PC-3 (cell line): ENCODE data around the gene KCNJ5. TPM values are rescaled to one million over a fixed set of nuclear protein-coding genes. Genes with fewer than 3 reads are reported as not detected.

Source experiments
- ATAC-seq: fragments of 200-7000 bp; cut with Tn5 transposase; 2 replicates; pipeline ENCODE4 v1.9.1; 2020; ENCODE audit warnings: mild to moderate bottlenecking, moderate library complexity
- BruUV-seq: library from RNA; stranded (reverse); fragments of 400-500 nt; replicated peaks from 2 replicates; lab custom pipeline; 2021; lab: Mats Ljungman, UMichigan
- CTCF ChIA-PET: fragments of 300-600 bp; sonication (Branson Sonifier 250); formaldehyde crosslinking; loops from one replicate; lab custom pipeline; 2022; ENCODE audit warnings: antibody characterized with exemption; lab: Charles Lee
- POLR2A ChIA-PET: fragments of 300-600 bp; sonication (Branson Sonifier 250); formaldehyde crosslinking; loops from one replicate; lab custom pipeline; 2022; ENCODE audit warnings: antibody characterized with exemption; ENCODE audit not compliant: unreplicated experiment; lab: Charles Lee
- DNase-seq: peaks from one replicate; pipeline ENCODE4 v3.0.0-alpha.2; 2015
- H2AFZ ChIP-seq: fragments of 300-600 bp; sonication (generic); 2 replicates; pipeline ENCODE4 v1.6.0; 2016; ENCODE audit warnings: antibody characterized with exemption, low read length
- H3F3A ChIP-seq: fragments of 300-600 bp; sonication (generic); one replicate; pipeline ENCODE4 v1.6.0; 2017; ENCODE audit warnings: antibody characterized with exemption, low read length, control low read depth, mild to moderate bottlenecking; ENCODE audit not compliant: unreplicated experiment
- H3K27ac ChIP-seq: fragments of 300-600 bp; sonication (generic); 2 replicates; pipeline ENCODE4 v1.5.1; 2016; ENCODE audit warnings: mild to moderate bottlenecking, low read length
- H3K27me3 ChIP-seq: fragments of 300-600 bp; sonication (generic); 2 replicates; pipeline ENCODE4 v1.6.1; 2016; ENCODE audit warnings: low read length, mixed read lengths
- H3K36me3 ChIP-seq: fragments of 300-600 bp; sonication (generic); 2 replicates; pipeline ENCODE4 v1.6.1; 2016; ENCODE audit warnings: low read depth, mixed run types, low read length, mixed read lengths
- H3K4me1 ChIP-seq: fragments of 300-600 bp; sonication (generic); 2 replicates; pipeline ENCODE4 v1.5.1; 2016; ENCODE audit warnings: low read length; ENCODE audit not compliant: insufficient read depth
- H3K4me2 ChIP-seq: fragments of 300-600 bp; sonication (generic); 2 replicates; pipeline ENCODE4 v1.6.0; 2016; ENCODE audit warnings: low read length
- H3K4me3 ChIP-seq: fragments of 300-600 bp; sonication (generic); 2 replicates; pipeline ENCODE4 v1.5.1; 2016; ENCODE audit warnings: mild to moderate bottlenecking, low read length, mixed read lengths
- H3K79me2 ChIP-seq: fragments of 300-600 bp; sonication (generic); 2 replicates; pipeline ENCODE4 v1.6.1; 2017; ENCODE audit warnings: low read length, mixed read lengths
- H3K9ac ChIP-seq: fragments of 300-600 bp; sonication (generic); 2 replicates; pipeline ENCODE4 v1.6.0; 2016; ENCODE audit warnings: mild to moderate bottlenecking, low read length
- H3K9me2 ChIP-seq: fragments of 300-600 bp; sonication (generic); replicated peaks from 2 replicates; pipeline ENCODE4 v1.6.1; 2016; ENCODE audit warnings: mixed run types, low read length, mixed read lengths
- H3K9me3 ChIP-seq: fragments of 300-600 bp; sonication (generic); 2 replicates; pipeline ENCODE4 v1.6.1; 2016; ENCODE audit warnings: low read length, mixed read lengths
- H4K20me1 ChIP-seq: fragments of 300-600 bp; sonication (generic); 2 replicates; pipeline ENCODE4 v1.6.1; 2016; ENCODE audit warnings: low read length, mixed read lengths
- CTCF ChIP-seq: fragments of 300-600 bp; sonication (generic); conservative IDR thresholded peaks from 2 replicates; pipeline ENCODE4 v1.5.1; 2017; ENCODE audit warnings: antibody characterized with exemption, low read depth, mild to moderate bottlenecking, low read length
- EZH2 ChIP-seq: fragments of 300-600 bp; sonication (generic); IDR thresholded peaks from one replicate; pipeline ENCODE4 v1.6.1; 2017; ENCODE audit warnings: antibody characterized with exemption, mild to moderate bottlenecking, low read length; ENCODE audit not compliant: unreplicated experiment
- EZH2phosphoT487 ChIP-seq: fragments of 300-600 bp; sonication (generic); IDR thresholded peaks from 2 replicates; pipeline ENCODE4 v1.6.1; 2018; ENCODE audit warnings: mild to moderate bottlenecking, antibody characterized with exemption, low read length, borderline replicate concordance
- intact Hi-C: fragments of 100-400 bp; cut with micrococcal nuclease; formaldehyde crosslinking; loops from 2 replicates; pipeline ENCODE4 v1.9.0; 2023
- total RNA-seq: library from RNA; depleted of rRNA; stranded (reverse); fragments of >200 nt; gene quantifications from 2 replicates; pipeline ENCODE4 v1.2.3, GENCODE V29; 2014

KCNJ5 gene
- total RNA-seq, 1 experiment from 2014 or later = not detected

GRCh38 chr11:128903248-128904061 is 12.3 kb downstream of the KCNJ5 start:
- H3F3A ChIP-seq = no peaks in the 10 kb centered on the region
- H3K4me1 ChIP-seq = peaks cover 15% of the 10 kb centered on the region
- H3K36me3 ChIP-seq = no peaks in the 10 kb centered on the region
- ChIA-PET POLR2A (no interaction called here), CTCF (interaction anchor here (0.6 to 0.7 kb wide), 2 partner anchors 11 to 13 kb away, joined by 3 read pairs; no protein-coding TSS in a partner anchor)
- no peak overlapping the region for H3K4me2 ChIP-seq
- no peaks in the 10 kb centered on the region for H3K9me3 ChIP-seq
- no peak overlapping the region for H3K9ac ChIP-seq
- no peak overlapping the region for H3K4me3 ChIP-seq
- no peaks in the 10 kb centered on the region for H3K79me2 ChIP-seq
- no TSS peak for BruUV-seq
- no peaks in the 10 kb centered on the region for H4K20me1 ChIP-seq
- TF ChIP-seq EZH2phosphoT487 = no peak
- TF ChIP-seq EZH2 = no peak
- TF ChIP-seq CTCF = no peak
- intact Hi-C loops = no loop called here
- ATAC-seq = no peak
- no peaks in the 10 kb centered on the region for H3K9me2 ChIP-seq
- DNase-seq = no peak
- H2AFZ ChIP-seq = no peak overlapping the region
- no peak overlapping the region for H3K27ac ChIP-seq
- no peaks in the 10 kb centered on the region for H3K27me3 ChIP-seq

GRCh38 chr11:128904303-128904655 is 13.1 kb downstream of the KCNJ5 start:
- H3K9me2 ChIP-seq = no peaks in the 10 kb centered on the region
- intact Hi-C loops = no loop called here
- no peak for DNase-seq
- TF ChIP-seq CTCF (no peak), EZH2 (no peak), EZH2phosphoT487 (no peak)
- no peak overlapping the region; the same call in 1 of the 2 replicates for H2AFZ ChIP-seq
- no peak for ATAC-seq
- no peaks in the 10 kb centered on the region for H3K36me3 ChIP-seq
- no peaks in the 10 kb centered on the region for H3F3A ChIP-seq
- no peaks in the 10 kb centered on the region for H3K79me2 ChIP-seq
- H3K27me3 ChIP-seq = no peaks in the 10 kb centered on the region
- no TSS peak for BruUV-seq
- no peak overlapping the region for H3K9ac ChIP-seq
- H3K4me2 ChIP-seq = no peak overlapping the region
- no peaks in the 10 kb centered on the region for H4K20me1 ChIP-seq
- H3K4me3 ChIP-seq = no peak overlapping the region
- ChIA-PET CTCF (interaction anchor here (0.5 kb wide), 1 partner anchor 52 kb away, joined by 3 read pairs; no protein-coding TSS in a partner anchor), POLR2A (interaction anchor here (0.7 kb wide), 1 partner anchor 52 kb away, joined by 5 read pairs; no protein-coding TSS in a partner anchor)
- H3K9me3 ChIP-seq = no peaks in the 10 kb centered on the region
- peaks cover 19% of the 10 kb centered on the region for H3K4me1 ChIP-seq
- H3K27ac ChIP-seq = no peak overlapping the region
